Measurements from ENCODE around the gene EXOC6B. TPM values are rescaled to one million over a fixed set of nuclear protein-coding genes. Genes with fewer than 3 reads are reported as not detected.

The EXOC6B gene
- total RNA-seq, 2 donors from 2014 or later, result 51.3 to 68.9 TPM

DNA sequence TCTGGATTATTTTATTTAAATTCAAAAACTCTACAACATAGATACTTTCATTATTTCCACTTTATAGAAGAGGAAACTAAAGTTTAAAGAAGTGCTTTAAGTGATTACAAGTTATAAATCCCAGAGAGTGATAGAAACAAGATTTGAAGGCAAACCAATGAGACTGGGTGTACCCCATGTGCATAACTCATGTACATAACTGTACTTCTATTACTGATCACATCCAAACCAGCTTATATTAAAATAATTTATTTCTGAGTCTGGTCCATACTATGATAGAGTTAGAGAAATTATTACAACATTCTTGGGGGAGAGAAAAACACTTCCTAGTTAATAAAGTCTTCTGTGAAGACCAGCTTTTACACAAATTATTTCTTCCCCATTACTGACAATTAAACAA lies 221.4 kb downstream of the EXOC6B start:
- Mint-ChIP-seq H3K9me3 (peaks cover 23% of the 10 kb centered on the region), H3K4me3 (no peak overlapping the region), H3K27ac (no peak overlapping the region), H3K36me3 (ENCODE audit: low read depth) (peaks cover 10% of the 10 kb centered on the region), H3K4me1 (peaks cover 9% of the 10 kb centered on the region), H3K27me3 (ENCODE audit: insufficient read depth) (no peaks in the 10 kb centered on the region)
- Histone ChIP-seq H3K27me3 (ENCODE audit: control insufficient read depth, insufficient read depth, low read length, poor library complexity, severe bottlenecking) (no peaks in the 10 kb centered on the region), H3K4me1 (ENCODE audit: control insufficient read depth, insufficient read depth, low read length) (no peaks in the 10 kb centered on the region), H3K36me3 (ENCODE audit: control insufficient read depth, insufficient read depth, low read length) (no peaks in the 10 kb centered on the region), H3K9ac (ENCODE audit: extremely low read depth, low read length, poor library complexity, severe bottlenecking) (no peak overlapping the region), H3K9me3 (ENCODE audit: control insufficient read depth, low read length) (peaks cover 20% of the 10 kb centered on the region), H3K27ac (ENCODE audit: low read depth, low read length) (no peak overlapping the region), H3K4me3 (ENCODE audit: low read length) (no peak overlapping the region)
- no peak for DNase-seq
- TF ChIP-seq, protein P1, sequence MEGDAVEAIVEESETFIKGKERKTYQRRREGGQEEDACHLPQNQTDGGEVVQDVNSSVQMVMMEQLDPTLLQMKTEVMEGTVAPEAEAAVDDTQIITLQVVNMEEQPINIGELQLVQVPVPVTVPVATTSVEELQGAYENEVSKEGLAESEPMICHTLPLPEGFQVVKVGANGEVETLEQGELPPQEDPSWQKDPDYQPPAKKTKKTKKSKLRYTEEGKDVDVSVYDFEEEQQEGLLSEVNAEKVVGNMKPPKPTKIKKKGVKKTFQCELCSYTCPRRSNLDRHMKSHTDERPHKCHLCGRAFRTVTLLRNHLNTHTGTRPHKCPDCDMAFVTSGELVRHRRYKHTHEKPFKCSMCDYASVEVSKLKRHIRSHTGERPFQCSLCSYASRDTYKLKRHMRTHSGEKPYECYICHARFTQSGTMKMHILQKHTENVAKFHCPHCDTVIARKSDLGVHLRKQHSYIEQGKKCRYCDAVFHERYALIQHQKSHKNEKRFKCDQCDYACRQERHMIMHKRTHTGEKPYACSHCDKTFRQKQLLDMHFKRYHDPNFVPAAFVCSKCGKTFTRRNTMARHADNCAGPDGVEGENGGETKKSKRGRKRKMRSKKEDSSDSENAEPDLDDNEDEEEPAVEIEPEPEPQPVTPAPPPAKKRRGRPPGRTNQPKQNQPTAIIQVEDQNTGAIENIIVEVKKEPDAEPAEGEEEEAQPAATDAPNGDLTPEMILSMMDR (conservative IDR thresholded peaks at IDR 0.05), result no peak

- Mint-ChIP-seq H3K36me3 (ENCODE audit: low read depth) (peaks cover 5% of the 10 kb centered on the region), H3K27me3 (ENCODE audit: insufficient read depth) (no peaks in the 10 kb centered on the region), H3K9me3 (peaks cover 16% of the 10 kb centered on the region), H3K4me1 (peaks cover 9% of the 10 kb centered on the region), H3K4me3 (no peak overlapping the region), H3K27ac (peak overlapping the region; percentile 80)
- 78 to 88% methylated on average over 2 of the region's 2 CpGs for WGBS, 2 experiments (ENCODE audit: insufficient coverage in 1 of 2, insufficient read length in 1 of 2)
- Histone ChIP-seq H3K27me3 (ENCODE audit: control insufficient read depth, insufficient read depth, low read length, poor library complexity, severe bottlenecking) (no peaks in the 10 kb centered on the region), H3K9ac (ENCODE audit: extremely low read depth, low read length, poor library complexity, severe bottlenecking) (no peak overlapping the region), H3K4me1 (ENCODE audit: control insufficient read depth, insufficient read depth, low read length) (no peaks in the 10 kb centered on the region), H3K9me3 (ENCODE audit: control insufficient read depth, low read length) (peaks cover 14% of the 10 kb centered on the region), H3K36me3 (ENCODE audit: control insufficient read depth, insufficient read depth, low read length) (no peaks in the 10 kb centered on the region), H3K27ac (ENCODE audit: low read depth, low read length) (peak overlapping the region; percentile 24), H3K4me3 (ENCODE audit: low read length) (no peak overlapping the region)
- TF ChIP-seq, protein P1 (conservative IDR thresholded peaks at IDR 0.05), result no peak
- DNase-seq, result no peak
These were observed 222.4 kb downstream of the EXOC6B start for GRCh38 chr2:72603481-72603880.

GRCh38 chr2:72602711-72603110 lies 223.1 kb downstream of the EXOC6B start:
- Histone ChIP-seq H3K9me3 (ENCODE audit: control insufficient read depth, low read length) (peaks cover 10% of the 10 kb centered on the region), H3K36me3 (ENCODE audit: control insufficient read depth, insufficient read depth, low read length) (no peaks in the 10 kb centered on the region), H3K4me1 (ENCODE audit: control insufficient read depth, insufficient read depth, low read length) (no peaks in the 10 kb centered on the region), H3K9ac (ENCODE audit: extremely low read depth, low read length, poor library complexity, severe bottlenecking) (no peak overlapping the region), H3K27ac (ENCODE audit: low read depth, low read length) (no peak overlapping the region), H3K4me3 (ENCODE audit: low read length) (no peak overlapping the region), H3K27me3 (ENCODE audit: control insufficient read depth, insufficient read depth, low read length, poor library complexity, severe bottlenecking) (no peaks in the 10 kb centered on the region)
- peaks cover 9% of the 10 kb centered on the region for H3K4me1 Mint-ChIP-seq
- peaks cover 8% of the 10 kb centered on the region for H3K9me3 Mint-ChIP-seq
- no peaks in the 10 kb centered on the region for H3K27me3 Mint-ChIP-seq (ENCODE audit: insufficient read depth)
- DNase-seq, result no peak
- 95 to 100% methylated on average over 1 to 3 of the region's 3 CpGs for WGBS, 2 experiments (ENCODE audit: insufficient coverage in 1 of 2, insufficient read length in 1 of 2)
- H3K27ac Mint-ChIP-seq, result no peak overlapping the region
- TF ChIP-seq, protein P1 (conservative IDR thresholded peaks at IDR 0.05), result no peak
- no peak overlapping the region for H3K4me3 Mint-ChIP-seq
- H3K36me3 Mint-ChIP-seq (ENCODE audit: low read depth), result peaks cover 5% of the 10 kb centered on the region
